Suprapubic skin (tissue), 4 donors: Measurements from ENCODE around the gene ISX. TPM values are rescaled to one million over a fixed set of nuclear protein-coding genes. Genes with fewer than 3 reads are reported as not detected.

Experiments used
- DNase-seq, 2 donors: peaks; one replicate each; pipeline ENCODE4 v3.0.0-alpha.2; 2019; ENCODE audit warnings: low spot score in 2 of 2
- H3K27ac ChIP-seq: fragments of 200-600 bp; sonication (generic); one replicate; pipeline ENCODE4 v1.5.1; 2019
- H3K27me3 ChIP-seq: fragments of 200-600 bp; sonication (generic); one replicate; pipeline ENCODE4 v1.5.1; 2019
- H3K36me3 ChIP-seq: fragments of 200-600 bp; sonication (generic); one replicate; pipeline ENCODE4 v1.5.1; 2019
- H3K4me1 ChIP-seq: fragments of 200-600 bp; sonication (generic); one replicate; pipeline ENCODE4 v1.5.1; 2019
- H3K4me3 ChIP-seq: fragments of 200-600 bp; sonication (generic); one replicate; pipeline ENCODE4 v1.5.1; 2019; ENCODE audit warnings: mild to moderate bottlenecking
- H3K9me3 ChIP-seq: fragments of 200-600 bp; sonication (generic); one replicate; pipeline ENCODE4 v1.5.1; 2019
- CTCF ChIP-seq, 2 donors: fragments of 200-600 bp in 1 of 2; fragments of 450-650 bp in 1 of 2; sonication (generic) in 1 of 2; IDR thresholded peaks; one replicate each; pipeline ENCODE4 v1.5.1; 2016 to 2019; ENCODE audit warnings: antibody characterized with exemption in 2 of 2, mild to moderate bottlenecking in 1 of 2, moderate library complexity in 1 of 2
- EP300 ChIP-seq: sonication (generic); formaldehyde crosslinking; IDR thresholded peaks from one replicate; pipeline ENCODE4 v1.6.1; 2017; ENCODE audit warnings: antibody characterized with exemption
- POLR2A ChIP-seq, 2 donors: fragments of 450-650 bp; IDR thresholded peaks; one replicate each; pipeline ENCODE4 v1.6.1; 2017; ENCODE audit warnings: antibody characterized with exemption in 2 of 2, mild to moderate bottlenecking in 2 of 2, moderate library complexity in 2 of 2
- POLR2AphosphoS5 ChIP-seq, 3 donors: sonication (generic); formaldehyde crosslinking; IDR thresholded peaks; one replicate each; pipeline ENCODE4 v1.6.1; 2017; ENCODE audit warnings: antibody characterized with exemption in 3 of 3
- WGBS: methylation state at CpG from one replicate; pipeline ENCODE4 v1.1.5; 2018; 5-methylcytosine and 5-hydroxymethylcytosine counted together
- total RNA-seq, 4 donors: library from RNA; depleted of rRNA; stranded (reverse); fragments of >200 nt; gene quantifications; one replicate each; pipeline ENCODE4 v1.1.0, GENCODE V29; 2016

Gene ISX
- total RNA-seq, 4 donors from 2014 or later, result not detected

- DNase-seq, result no peak
- TF ChIP-seq CTCF (IDR thresholded peaks at IDR 0.05), result no peak
- TF ChIP-seq POLR2A (IDR thresholded peaks at IDR 0.05), result no peak
- TF ChIP-seq EP300, result no peak
- TF ChIP-seq POLR2AphosphoS5 (IDR thresholded peaks at IDR 0.05), result no peak
- peaks cover 11% of the 10 kb centered on the region for H3K27me3 ChIP-seq
- H3K4me3 ChIP-seq, result no peak overlapping the region
- H3K4me1 ChIP-seq, result no peaks in the 10 kb centered on the region
- no peaks in the 10 kb centered on the region for H3K36me3 ChIP-seq
- no peaks in the 10 kb centered on the region for H3K9me3 ChIP-seq
- no peak overlapping the region for H3K27ac ChIP-seq
Observed at GRCh38 chr22:35119494-35119893, 53.5 kb downstream of the ISX start.

GRCh38 chr22:35124691-35125219 lies 58.8 kb downstream of the ISX start:
- H3K9me3 ChIP-seq, result no peaks in the 10 kb centered on the region
- WGBS, result 44% methylated on average over 3 of the region's 3 CpGs
- H3K4me1 ChIP-seq, result no peaks in the 10 kb centered on the region
- TF ChIP-seq POLR2AphosphoS5 (IDR thresholded peaks at IDR 0.05) (no peak), POLR2A (IDR thresholded peaks at IDR 0.05) (no peak), CTCF (IDR thresholded peaks at IDR 0.05) (no peak), EP300 (no peak)
- H3K4me3 ChIP-seq, result no peak overlapping the region
- H3K27me3 ChIP-seq, result peaks cover 13% of the 10 kb centered on the region
- DNase-seq, result no peak
- H3K27ac ChIP-seq, result no peak overlapping the region
- H3K36me3 ChIP-seq, result no peaks in the 10 kb centered on the region

- Histone ChIP-seq H3K27me3 (peaks cover 13% of the 10 kb centered on the region), H3K27ac (no peak overlapping the region), H3K9me3 (no peaks in the 10 kb centered on the region), H3K4me3 (no peak overlapping the region), H3K4me1 (no peaks in the 10 kb centered on the region), H3K36me3 (no peaks in the 10 kb centered on the region)
- TF ChIP-seq POLR2A (IDR thresholded peaks at IDR 0.05), result no peak
- TF ChIP-seq CTCF (IDR thresholded peaks at IDR 0.05), result no peak
- TF ChIP-seq POLR2AphosphoS5 (IDR thresholded peaks at IDR 0.05), result no peak
- TF ChIP-seq EP300, result no peak
- WGBS, result 73% methylated on average over 8 of the region's 8 CpGs
- DNase-seq, result no peak
Observed at GRCh38 chr22:35126993-35127392, 61.0 kb downstream of the ISX start.

GRCh38 chr22:35128637-35129036 lies 62.7 kb downstream of the ISX start:
- Histone ChIP-seq H3K27me3 (peaks cover 27% of the 10 kb centered on the region), H3K27ac (no peak overlapping the region), H3K4me1 (no peaks in the 10 kb centered on the region), H3K36me3 (no peaks in the 10 kb centered on the region), H3K4me3 (no peak overlapping the region), H3K9me3 (no peaks in the 10 kb centered on the region)
- TF ChIP-seq CTCF (IDR thresholded peaks at IDR 0.05) (no peak), POLR2A (IDR thresholded peaks at IDR 0.05) (no peak), POLR2AphosphoS5 (IDR thresholded peaks at IDR 0.05) (no peak), EP300 (no peak)
- 81% methylated on average over 3 of the region's 3 CpGs for WGBS
- no peak for DNase-seq

- WGBS, result 34% methylated on average over 4 of the region's 4 CpGs
- Histone ChIP-seq H3K27ac (no peak overlapping the region), H3K27me3 (peaks cover 41% of the 10 kb centered on the region), H3K9me3 (no peaks in the 10 kb centered on the region), H3K36me3 (no peaks in the 10 kb centered on the region), H3K4me3 (no peak overlapping the region), H3K4me1 (no peaks in the 10 kb centered on the region)
- no peak for TF ChIP-seq EP300
- TF ChIP-seq POLR2AphosphoS5 (IDR thresholded peaks at IDR 0.05), result no peak
- TF ChIP-seq POLR2A (IDR thresholded peaks at IDR 0.05), result no peak
- no peak for TF ChIP-seq CTCF (IDR thresholded peaks at IDR 0.05)
- DNase-seq, result no peak
Observed at GRCh38 chr22:35131525-35132000, 65.6 kb downstream of the ISX start.
